ENCODE measurements around the gene TTLL8.

DNA sequence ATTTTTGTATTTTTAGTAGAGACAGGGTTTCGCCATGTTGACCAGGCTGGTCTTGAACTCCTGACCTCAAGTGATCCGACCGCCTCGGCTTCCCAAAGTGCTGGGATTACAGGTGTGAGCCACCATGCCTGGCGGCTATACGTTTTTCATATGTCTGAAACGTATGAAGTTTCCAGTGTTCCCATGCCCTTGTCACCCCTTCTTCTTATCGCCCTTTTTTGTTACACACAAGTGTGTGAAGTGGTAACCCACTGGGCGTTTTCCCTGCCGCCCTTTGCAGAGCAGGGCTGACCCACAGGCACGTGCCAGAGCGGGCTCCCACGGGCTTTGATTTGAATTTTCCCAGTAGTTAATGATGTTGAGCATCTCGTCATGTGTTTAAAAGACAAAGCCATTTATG is 80.5 kb downstream of the TTLL8 start:
- TF ChIP-seq, protein P1, sequence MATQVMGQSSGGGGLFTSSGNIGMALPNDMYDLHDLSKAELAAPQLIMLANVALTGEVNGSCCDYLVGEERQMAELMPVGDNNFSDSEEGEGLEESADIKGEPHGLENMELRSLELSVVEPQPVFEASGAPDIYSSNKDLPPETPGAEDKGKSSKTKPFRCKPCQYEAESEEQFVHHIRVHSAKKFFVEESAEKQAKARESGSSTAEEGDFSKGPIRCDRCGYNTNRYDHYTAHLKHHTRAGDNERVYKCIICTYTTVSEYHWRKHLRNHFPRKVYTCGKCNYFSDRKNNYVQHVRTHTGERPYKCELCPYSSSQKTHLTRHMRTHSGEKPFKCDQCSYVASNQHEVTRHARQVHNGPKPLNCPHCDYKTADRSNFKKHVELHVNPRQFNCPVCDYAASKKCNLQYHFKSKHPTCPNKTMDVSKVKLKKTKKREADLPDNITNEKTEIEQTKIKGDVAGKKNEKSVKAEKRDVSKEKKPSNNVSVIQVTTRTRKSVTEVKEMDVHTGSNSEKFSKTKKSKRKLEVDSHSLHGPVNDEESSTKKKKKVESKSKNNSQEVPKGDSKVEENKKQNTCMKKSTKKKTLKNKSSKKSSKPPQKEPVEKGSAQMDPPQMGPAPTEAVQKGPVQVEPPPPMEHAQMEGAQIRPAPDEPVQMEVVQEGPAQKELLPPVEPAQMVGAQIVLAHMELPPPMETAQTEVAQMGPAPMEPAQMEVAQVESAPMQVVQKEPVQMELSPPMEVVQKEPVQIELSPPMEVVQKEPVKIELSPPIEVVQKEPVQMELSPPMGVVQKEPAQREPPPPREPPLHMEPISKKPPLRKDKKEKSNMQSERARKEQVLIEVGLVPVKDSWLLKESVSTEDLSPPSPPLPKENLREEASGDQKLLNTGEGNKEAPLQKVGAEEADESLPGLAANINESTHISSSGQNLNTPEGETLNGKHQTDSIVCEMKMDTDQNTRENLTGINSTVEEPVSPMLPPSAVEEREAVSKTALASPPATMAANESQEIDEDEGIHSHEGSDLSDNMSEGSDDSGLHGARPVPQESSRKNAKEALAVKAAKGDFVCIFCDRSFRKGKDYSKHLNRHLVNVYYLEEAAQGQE (IDR thresholded peaks at IDR 0.05; ENCODE audit: low read depth), result no peak
- TF ChIP-seq ZBTB7A (IDR thresholded peaks at IDR 0.05; ENCODE audit: low read depth), result no peak
